Large intestine (tissue), 3 donors: Measurements from ENCODE around the gene FAM76B. TPM values are rescaled to one million over a fixed set of nuclear protein-coding genes. Genes with fewer than 3 reads are reported as not detected.

Experiments
- DNase-seq, 2 donors: peaks; one replicate each; pipeline versions ENCODE4 v3.0.0 to v3.0.0-alpha.2; 2013
- H3K27ac ChIP-seq: one replicate; pipeline ENCODE4 v1.5.1; 2013; ENCODE audit warnings: low read length
- H3K27me3 ChIP-seq: 2 replicates; pipeline ENCODE4 v1.6.1; 2013; ENCODE audit warnings: low read length; ENCODE audit not compliant: control insufficient read depth, insufficient read depth
- H3K36me3 ChIP-seq: 2 replicates; pipeline ENCODE4 v1.6.1; 2013; ENCODE audit warnings: low read length; ENCODE audit not compliant: control insufficient read depth, insufficient read depth
- H3K4me1 ChIP-seq: one replicate; pipeline ENCODE4 v1.6.1; 2013; ENCODE audit warnings: low read length; ENCODE audit not compliant: control insufficient read depth, insufficient read depth
- H3K4me3 ChIP-seq: one replicate; pipeline ENCODE4 v1.5.1; 2013; ENCODE audit warnings: low read length
- H3K9me3 ChIP-seq: one replicate; pipeline ENCODE4 v1.6.1; 2013; ENCODE audit warnings: mild to moderate bottlenecking, low read depth, low read length, moderate library complexity; ENCODE audit not compliant: control insufficient read depth
- WGBS: methylation state at CpG from one replicate; pipeline ENCODE4 v1.1.5; 2013; ENCODE audit warnings: low lambda C conversion rate; ENCODE audit not compliant: insufficient coverage; 5-methylcytosine and 5-hydroxymethylcytosine counted together
- polyA plus RNA-seq: library from polyadenylated mRNA; unstranded; fragments of 120-200 nt; gene quantifications from one replicate; pipeline ENCODE4 v1.2.1, GENCODE V29; 2013

Gene FAM76B
- polyA plus RNA-seq, 1 donor: 41.0 TPM

DNA sequence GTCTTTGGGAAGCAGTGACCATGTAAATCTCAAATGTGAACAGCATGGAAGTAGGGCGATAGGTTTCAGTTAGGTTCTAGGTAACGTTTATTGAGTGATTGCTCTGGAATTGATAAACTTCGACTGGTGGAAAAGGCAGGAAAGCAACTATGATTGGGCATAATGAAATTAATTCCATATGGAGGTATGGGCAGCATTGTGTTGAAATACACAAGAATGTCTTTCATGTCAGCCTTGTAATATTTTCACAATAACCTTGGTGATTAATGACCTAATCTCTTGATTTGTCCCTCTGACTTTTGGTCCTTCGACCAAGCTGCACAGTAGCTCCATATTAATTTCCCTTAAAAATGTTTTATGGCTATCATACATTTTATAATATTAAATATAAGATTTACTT is 3.5 kb upstream of the FAM76B start:
- Histone ChIP-seq H3K27me3 (no peaks in the 10 kb centered on the region), H3K27ac (no peak overlapping the region), H3K36me3 (no peaks in the 10 kb centered on the region), H3K9me3 (no peaks in the 10 kb centered on the region), H3K4me3 (no peak overlapping the region), H3K4me1 (peaks cover 17% of the 10 kb centered on the region)
- WGBS: no CpG with 5 or more reads among the region's 4 CpGs
- DNase-seq: no peak

- Histone ChIP-seq H3K27me3 (no peaks in the 10 kb centered on the region), H3K9me3 (no peaks in the 10 kb centered on the region), H3K4me3 (no peak overlapping the region), H3K4me1 (peaks cover 18% of the 10 kb centered on the region), H3K36me3 (no peaks in the 10 kb centered on the region), H3K27ac (no peak overlapping the region)
- no peak for DNase-seq
- 96% methylated on average over 4 of the region's 7 CpGs for WGBS
Observed at GRCh38 chr11:95792700-95793099, 3.1 kb upstream of the FAM76B start.

- peak overlapping the region; percentile 92 for H3K4me3 ChIP-seq
- no CpG with 5 or more reads among the region's 8 CpGs for WGBS
Observed at GRCh38 chr11:95792200-95792599, 2.6 kb upstream of the FAM76B start.

GRCh38 chr11:95791709-95792033 is 2.1 kb upstream of the FAM76B start:
- Histone ChIP-seq H3K4me3 (peak overlapping the region; percentile 92), H3K27me3 (no peaks in the 10 kb centered on the region), H3K36me3 (peaks cover 5% of the 10 kb centered on the region), H3K4me1 (peaks cover 16% of the 10 kb centered on the region), H3K27ac (peak overlapping the region; percentile 95), H3K9me3 (no peaks in the 10 kb centered on the region)
- no peak for DNase-seq
- WGBS: 24% methylated on average over 8 of the region's 8 CpGs

More at GRCh38 chr11:95792200-95792599, 2.6 kb upstream of the FAM76B start:
- Histone ChIP-seq H3K27me3 (no peaks in the 10 kb centered on the region), H3K9me3 (no peaks in the 10 kb centered on the region), H3K4me1 (peaks cover 18% of the 10 kb centered on the region), H3K27ac (no peak overlapping the region), H3K36me3 (peaks cover 2% of the 10 kb centered on the region)
- DNase-seq: no peak

- Histone ChIP-seq H3K36me3 (peaks cover 6% of the 10 kb centered on the region), H3K4me3 (peak overlapping the region; percentile 92), H3K27me3 (no peaks in the 10 kb centered on the region), H3K4me1 (peaks cover 13% of the 10 kb centered on the region), H3K9me3 (no peaks in the 10 kb centered on the region), H3K27ac (peak overlapping the region; percentile 95)
- DNase-seq: peak; percentile 63 to 87
- 10% methylated on average over 7 of the region's 29 CpGs for WGBS
Observed at GRCh38 chr11:95790933-95791708, 1.5 kb upstream of the FAM76B start.

DNA sequence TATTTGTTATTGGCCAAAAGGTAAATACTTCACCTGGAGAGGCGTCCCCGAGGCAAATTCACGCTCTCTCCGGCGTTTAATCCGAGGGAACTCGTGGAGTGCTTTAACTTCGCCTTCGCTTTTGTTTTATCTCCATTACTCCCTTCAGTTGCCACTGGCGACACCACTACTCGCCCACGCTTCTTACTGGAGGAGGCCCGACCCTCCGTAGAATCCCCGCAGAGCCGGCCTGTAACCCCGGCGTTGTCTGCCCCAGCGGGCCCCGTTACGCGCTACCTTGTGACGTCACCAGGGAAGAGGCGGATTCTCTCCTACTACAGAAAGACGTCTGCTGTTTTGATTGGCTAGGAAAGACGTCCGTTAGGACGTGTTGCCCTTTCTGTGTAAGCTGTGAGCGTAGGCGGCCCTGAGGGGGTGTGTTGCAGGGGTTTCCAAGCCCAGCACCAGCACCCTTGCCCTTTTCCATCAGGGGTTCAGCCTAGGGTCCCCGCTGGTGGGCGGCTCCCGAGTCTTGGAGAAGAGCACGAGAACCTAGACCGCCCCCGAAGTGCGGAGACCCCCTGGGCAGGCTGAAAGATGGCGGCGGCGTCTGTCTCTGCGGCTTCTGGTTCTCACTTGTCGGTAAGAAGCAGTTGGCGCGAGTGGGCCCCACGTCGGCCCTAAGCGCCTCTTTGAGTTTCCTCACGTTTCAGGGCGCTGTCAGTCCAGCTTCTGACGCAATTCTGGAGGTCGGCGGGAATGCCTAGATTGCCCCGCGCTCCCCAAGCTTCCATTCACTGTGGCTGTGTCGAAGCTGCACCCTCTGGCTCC is 746 bp upstream of the FAM76B start, which contains the start of gene CEP57:
Gene CEP57 (plus strand): TSS at position 376 of the 810 bp plus-strand sequence. CDS start 201 bp downstream, at position 577.
- WGBS: no CpG with 5 or more reads among the region's 55 CpGs
- peak; percentile 97 to 98 for DNase-seq
- H3K4me1 ChIP-seq: peaks cover 13% of the 10 kb centered on the region
- H3K27ac ChIP-seq: peak within 1 kb of the TSS; percentile 95
- H3K9me3 ChIP-seq: no peaks in the 10 kb centered on the region
- H3K4me3 ChIP-seq: peak within 1 kb of the TSS; percentile 92
- H3K36me3 ChIP-seq: peaks cover 12% of the 10 kb centered on the region
- no peaks in the 10 kb centered on the region for H3K27me3 ChIP-seq

DNA sequence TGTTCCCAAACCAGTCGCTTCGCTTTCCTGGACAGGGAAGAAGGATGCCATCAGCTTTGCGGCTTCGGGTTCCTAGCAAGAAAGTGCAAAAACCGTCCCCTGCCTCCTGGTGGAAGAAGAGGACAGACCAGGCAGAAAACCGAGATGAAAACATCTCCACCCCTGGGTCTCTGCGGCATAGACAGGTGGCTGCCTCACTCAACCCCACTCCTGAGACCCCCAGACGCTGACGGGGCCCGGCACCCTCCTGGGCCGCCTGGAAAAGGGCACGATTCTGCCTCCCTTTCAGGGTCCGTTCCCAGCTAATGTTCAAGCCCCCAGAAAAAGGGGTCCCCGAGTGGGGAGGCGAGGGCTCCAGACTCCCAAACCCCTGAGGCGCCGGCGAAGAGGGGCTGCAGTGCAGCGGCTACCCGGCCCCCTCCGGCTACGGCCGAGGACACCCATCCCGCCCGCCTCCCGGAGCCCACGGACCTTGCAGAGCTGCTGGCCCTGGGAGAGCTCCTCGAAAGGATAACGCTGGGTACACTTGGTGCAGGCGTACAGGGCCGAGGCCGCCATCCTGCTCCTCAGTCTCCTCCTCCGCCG is 569 bp downstream of the FAM76B start:
- peak in 1 of 2 donors; percentile 12 for DNase-seq

DNA sequence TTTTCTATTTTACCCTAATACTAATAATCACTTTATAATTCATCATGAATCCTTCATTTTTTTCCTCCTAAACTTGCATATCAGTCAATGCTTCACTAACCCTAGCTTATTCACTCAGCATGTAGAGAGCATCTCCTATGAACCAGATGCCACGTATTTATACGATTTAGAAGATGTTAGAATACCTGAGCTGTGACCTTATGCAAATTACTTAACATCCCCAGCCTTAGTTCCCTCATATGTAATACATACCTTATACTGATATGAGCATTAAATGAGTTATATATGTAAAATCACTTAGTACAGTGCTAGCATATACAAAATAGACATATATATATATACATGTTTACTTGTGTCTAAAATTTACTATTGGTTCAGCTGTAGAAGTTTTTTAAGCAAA is 9.0 kb downstream of the FAM76B start:
- H3K36me3 ChIP-seq: peaks cover 43% of the 10 kb centered on the region
- no peak overlapping the region for H3K27ac ChIP-seq
- H3K27me3 ChIP-seq: no peaks in the 10 kb centered on the region
- H3K4me1 ChIP-seq: no peaks in the 10 kb centered on the region
- 80% methylated on average over 1 of the region's 2 CpGs for WGBS
- no peak for DNase-seq
- no peaks in the 10 kb centered on the region for H3K9me3 ChIP-seq
- H3K4me3 ChIP-seq: no peak overlapping the region

More for the DNA sequence above, 569 bp downstream of the FAM76B start:
- Histone ChIP-seq H3K9me3 (no peaks in the 10 kb centered on the region), H3K27me3 (no peaks in the 10 kb centered on the region), H3K4me3 (peak overlapping the region; percentile 92), H3K27ac (peak overlapping the region; percentile 95), H3K36me3 (peaks cover 17% of the 10 kb centered on the region), H3K4me1 (peaks cover 13% of the 10 kb centered on the region)
- WGBS: no CpG with 5 or more reads among the region's 34 CpGs

GRCh38 chr11:95778699-95779098 is 10.9 kb downstream of the FAM76B start:
- Histone ChIP-seq H3K27me3 (no peaks in the 10 kb centered on the region), H3K4me1 (no peaks in the 10 kb centered on the region), H3K27ac (no peak overlapping the region), H3K9me3 (no peaks in the 10 kb centered on the region), H3K4me3 (no peak overlapping the region), H3K36me3 (peaks cover 42% of the 10 kb centered on the region)
- 100% methylated on average over 3 of the region's 3 CpGs for WGBS
- DNase-seq: no peak

DNA sequence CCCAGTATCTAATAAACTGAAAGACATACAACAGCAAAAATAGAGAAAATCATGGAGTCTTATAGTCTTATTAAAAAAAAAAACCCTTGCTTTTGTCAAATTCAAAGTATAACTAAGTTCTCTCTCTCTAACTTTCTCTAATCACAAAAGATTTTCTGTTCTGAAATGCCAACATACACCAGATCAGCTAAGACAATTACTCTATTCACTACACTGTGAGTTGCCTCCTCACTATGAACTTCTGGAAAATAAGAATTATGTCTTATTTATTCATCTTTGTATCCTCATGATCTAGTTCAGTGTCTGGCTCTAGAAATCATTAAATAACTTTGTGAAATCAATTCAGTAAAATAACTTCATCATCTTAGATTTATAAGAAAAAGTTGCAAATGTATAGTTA is 12.7 kb downstream of the FAM76B start:
- Histone ChIP-seq H3K9me3 (no peaks in the 10 kb centered on the region), H3K4me3 (no peak overlapping the region), H3K4me1 (no peaks in the 10 kb centered on the region), H3K27ac (no peak overlapping the region), H3K27me3 (no peaks in the 10 kb centered on the region), H3K36me3 (peaks cover 34% of the 10 kb centered on the region)
- no peak for DNase-seq
